ENCODE measurements around the gene APLP1. TPM values are rescaled to one million over a fixed set of nuclear protein-coding genes. Genes with fewer than 3 reads are reported as not detected.

APLP1 gene
- total RNA-seq (10 to 100 TPM in 1 of 7 donors, 1 to 10 TPM in 3, under 1 TPM in 3; 0.55 to 10.1 (median 1.5) TPM), polyA plus RNA-seq (1 to 10 TPM; 1.6 to 3.0 TPM)
- long read RNA-seq, donor 1, partial matches to known transcripts = 1 of 1 reads
- long read RNA-seq, donor 1, other reads (novel, unspliced or antisense) = 0 of 1 reads
- long read RNA-seq, donor 2, partial matches to known transcripts = 0 of 10 reads
- long read RNA-seq, donor 2, other reads (novel, unspliced or antisense) = 7 of 10 reads
- long read RNA-seq, donor 3, partial matches to known transcripts = 0 of 1 reads
- long read RNA-seq, donor 3, other reads (novel, unspliced or antisense) = 1 of 1 reads

GRCh38 chr19:35868172-35868822 lies at the start of gene APLP1:
TSS of gene APLP1 (plus strand) at chr19:35868574. CDS start at chr19:35868637, 63 bp downstream.
- 1 to 2% (median 1%) methylated on average over 47 to 60 of the region's 60 CpGs for WGBS, 3 donors
- Histone ChIP-seq H3K4me3 (peak within 1 kb of the TSS; percentile 7), H3K27ac (no peak within 1 kb of the TSS), H3K36me3 (no peaks in the 10 kb centered on the region), H3K9me3 (no peaks in the 10 kb centered on the region), H3K27me3 (no peaks in the 10 kb centered on the region), H3K4me1 (ENCODE audit: insufficient read depth) (peaks cover 8% of the 10 kb centered on the region)
- peak; percentile 17 to 58 (median 45) for DNase-seq
- intact Hi-C loops (cut with DNase I) = no loop called here
- no peak for TF ChIP-seq EP300 (IDR thresholded peaks at IDR 0.05)
- TF ChIP-seq, protein P1, sequence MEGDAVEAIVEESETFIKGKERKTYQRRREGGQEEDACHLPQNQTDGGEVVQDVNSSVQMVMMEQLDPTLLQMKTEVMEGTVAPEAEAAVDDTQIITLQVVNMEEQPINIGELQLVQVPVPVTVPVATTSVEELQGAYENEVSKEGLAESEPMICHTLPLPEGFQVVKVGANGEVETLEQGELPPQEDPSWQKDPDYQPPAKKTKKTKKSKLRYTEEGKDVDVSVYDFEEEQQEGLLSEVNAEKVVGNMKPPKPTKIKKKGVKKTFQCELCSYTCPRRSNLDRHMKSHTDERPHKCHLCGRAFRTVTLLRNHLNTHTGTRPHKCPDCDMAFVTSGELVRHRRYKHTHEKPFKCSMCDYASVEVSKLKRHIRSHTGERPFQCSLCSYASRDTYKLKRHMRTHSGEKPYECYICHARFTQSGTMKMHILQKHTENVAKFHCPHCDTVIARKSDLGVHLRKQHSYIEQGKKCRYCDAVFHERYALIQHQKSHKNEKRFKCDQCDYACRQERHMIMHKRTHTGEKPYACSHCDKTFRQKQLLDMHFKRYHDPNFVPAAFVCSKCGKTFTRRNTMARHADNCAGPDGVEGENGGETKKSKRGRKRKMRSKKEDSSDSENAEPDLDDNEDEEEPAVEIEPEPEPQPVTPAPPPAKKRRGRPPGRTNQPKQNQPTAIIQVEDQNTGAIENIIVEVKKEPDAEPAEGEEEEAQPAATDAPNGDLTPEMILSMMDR (IDR thresholded peaks at IDR 0.05) = no peak
- no peak for TF ChIP-seq POLR2A (IDR thresholded peaks at IDR 0.05)

DNA sequence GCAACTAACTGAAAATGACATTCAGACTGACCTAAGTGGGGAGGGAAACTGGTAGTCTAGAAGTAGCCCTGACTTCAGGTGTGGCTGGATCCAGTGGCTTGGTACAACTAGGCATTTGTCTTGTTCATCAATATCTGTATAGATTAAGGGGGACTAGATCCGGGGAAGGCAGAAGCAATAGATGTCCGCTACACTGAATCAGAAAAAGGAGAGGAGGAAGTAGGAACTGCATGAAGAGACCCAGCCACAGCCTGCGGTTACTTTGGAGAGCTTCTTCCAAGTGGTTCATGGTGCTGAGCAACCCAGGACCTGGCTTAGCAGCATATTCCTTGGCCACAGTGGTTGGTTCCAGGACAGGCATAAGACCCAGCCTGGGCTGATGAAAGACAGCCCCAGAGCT lies 45.8 kb upstream of the APLP1 start:
- no peak for TF ChIP-seq POLR2A (IDR thresholded peaks at IDR 0.05)
- TF ChIP-seq, protein P1 (IDR thresholded peaks at IDR 0.05) = no peak
- no peak for TF ChIP-seq EP300 (IDR thresholded peaks at IDR 0.05)
- H3K4me1 ChIP-seq (ENCODE audit: insufficient read depth) = no peaks in the 10 kb centered on the region
- no peaks in the 10 kb centered on the region for H3K36me3 ChIP-seq
- no peaks in the 10 kb centered on the region for H3K9me3 ChIP-seq
- no peak overlapping the region for H3K27ac ChIP-seq
- 65 to 76% (median 71%) methylated on average over 3 of the region's 3 CpGs for WGBS, 3 donors
- intact Hi-C loops (cut with DNase I) = loop anchor here in 1 of 4 donors (10.0 kb wide), 1 partner anchor 128 kb away; no protein-coding TSS in a partner anchor
- no peaks in the 10 kb centered on the region for H3K27me3 ChIP-seq
- no peak for DNase-seq
- H3K4me3 ChIP-seq = no peak overlapping the region

DNA sequence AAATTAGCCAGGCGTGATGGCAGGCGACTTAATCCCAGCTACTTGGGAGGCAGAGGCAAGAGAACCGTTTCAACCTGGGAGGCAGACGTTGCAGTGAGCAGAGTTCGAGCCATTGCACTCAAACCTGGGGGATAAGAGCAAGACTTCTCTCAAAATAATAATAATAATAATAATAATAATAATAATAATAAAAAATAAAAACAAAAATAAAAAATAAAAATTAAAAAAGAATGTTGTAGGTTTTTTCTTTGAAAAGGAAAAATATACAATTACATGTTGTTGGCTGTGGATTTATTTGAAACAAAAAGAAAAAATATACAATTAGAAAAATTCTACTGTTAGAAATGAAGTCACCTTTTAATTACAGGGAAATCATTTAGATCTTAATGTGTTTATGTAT lies 44.2 kb upstream of the APLP1 start:
- Histone ChIP-seq H3K9me3 (no peaks in the 10 kb centered on the region), H3K36me3 (no peaks in the 10 kb centered on the region), H3K4me1 (ENCODE audit: insufficient read depth) (no peaks in the 10 kb centered on the region), H3K27ac (no peak overlapping the region), H3K4me3 (no peak overlapping the region), H3K27me3 (no peaks in the 10 kb centered on the region)
- 74 to 80% (median 76%) methylated on average over 5 of the region's 5 CpGs for WGBS, 3 donors
- intact Hi-C loops (cut with DNase I) = loop anchor here in 1 of 4 donors (10.0 kb wide), 1 partner anchor 129 kb away; no protein-coding TSS in a partner anchor
- DNase-seq = no peak
- no peak for TF ChIP-seq POLR2A (IDR thresholded peaks at IDR 0.05)
- no peak for TF ChIP-seq EP300 (IDR thresholded peaks at IDR 0.05)
- TF ChIP-seq, protein P1 (IDR thresholded peaks at IDR 0.05) = no peak

GRCh38 chr19:35828692-35829301 lies 39.6 kb upstream of the APLP1 start:
- H3K27ac ChIP-seq = no peak overlapping the region
- intact Hi-C loops (cut with DNase I) = loop anchor here in 1 of 4 donors (10.0 kb wide), 1 partner anchor 134 kb away; no protein-coding TSS in a partner anchor
- no peaks in the 10 kb centered on the region for H3K27me3 ChIP-seq
- TF ChIP-seq POLR2A (IDR thresholded peaks at IDR 0.05) (no peak), EP300 (IDR thresholded peaks at IDR 0.05) (no peak)
- TF ChIP-seq, protein P1 (IDR thresholded peaks at IDR 0.05) = no peak
- H3K4me1 ChIP-seq (ENCODE audit: insufficient read depth) = no peaks in the 10 kb centered on the region
- H3K9me3 ChIP-seq = no peaks in the 10 kb centered on the region
- WGBS, 3 donors = 2 to 4% (median 3%) methylated on average over 12 of the region's 12 CpGs
- H3K36me3 ChIP-seq = no peaks in the 10 kb centered on the region
- H3K4me3 ChIP-seq = no peak overlapping the region
- DNase-seq = peak; percentile 43 to 83 (median 70)

Data from ovary (tissue), 10 donors.